Osteocyte (in vitro differentiated cells): ENCODE measurements around the gene GALNS. TPM values are rescaled to one million over a fixed set of nuclear protein-coding genes. Genes with fewer than 3 reads are reported as not detected.

Experiments used
- DNase-seq: peaks from one replicate; pipeline ENCODE4 v3.0.0; 2021; ENCODE audit warnings: mixed read lengths; ENCODE audit not compliant: unreplicated experiment; ENCODE audit errors: extremely low spot score
- H3K27ac Mint-ChIP-seq: one replicate; pipeline ENCODE4 v1.8.0; 2021; ENCODE audit warnings: mild to moderate bottlenecking, mixed read lengths; ENCODE audit not compliant: unreplicated experiment
- H3K27me3 Mint-ChIP-seq: one replicate; pipeline ENCODE4 v1.8.0; 2021; ENCODE audit warnings: mixed read lengths; ENCODE audit not compliant: unreplicated experiment
- H3K36me3 Mint-ChIP-seq: one replicate; pipeline ENCODE4 v1.8.0; 2021; ENCODE audit warnings: mixed read lengths; ENCODE audit not compliant: unreplicated experiment
- H3K4me1 Mint-ChIP-seq: one replicate; pipeline ENCODE4 v1.8.0; 2021; ENCODE audit warnings: mixed read lengths; ENCODE audit not compliant: unreplicated experiment
- H3K4me3 Mint-ChIP-seq: one replicate; pipeline ENCODE4 v1.8.0; 2021; ENCODE audit warnings: mild to moderate bottlenecking, moderate library complexity, mixed read lengths; ENCODE audit not compliant: unreplicated experiment
- H3K9me3 Mint-ChIP-seq: one replicate; pipeline ENCODE4 v1.8.0; 2021; ENCODE audit warnings: mixed read lengths; ENCODE audit not compliant: unreplicated experiment
- total RNA-seq: library from RNA; stranded (reverse); gene quantifications from 2 replicates; pipeline ENCODE4 v1.2.1, GENCODE V29; 2021
- TF ChIP-seq, protein P1 (sequence below): fragments of 200-600 bp; sonication (generic); IDR thresholded peaks from 2 replicates; pipeline ENCODE4 v1.5.0; 2021; ENCODE audit warnings: antibody characterized with exemption, mild to moderate bottlenecking, moderate library complexity

The GALNS gene
- total RNA-seq, 1 donor from 2014 or later: 47.0 TPM

GRCh38 chr16:88798073-88798472 lies 58.7 kb downstream of the GALNS start:
- TF ChIP-seq, protein P1, sequence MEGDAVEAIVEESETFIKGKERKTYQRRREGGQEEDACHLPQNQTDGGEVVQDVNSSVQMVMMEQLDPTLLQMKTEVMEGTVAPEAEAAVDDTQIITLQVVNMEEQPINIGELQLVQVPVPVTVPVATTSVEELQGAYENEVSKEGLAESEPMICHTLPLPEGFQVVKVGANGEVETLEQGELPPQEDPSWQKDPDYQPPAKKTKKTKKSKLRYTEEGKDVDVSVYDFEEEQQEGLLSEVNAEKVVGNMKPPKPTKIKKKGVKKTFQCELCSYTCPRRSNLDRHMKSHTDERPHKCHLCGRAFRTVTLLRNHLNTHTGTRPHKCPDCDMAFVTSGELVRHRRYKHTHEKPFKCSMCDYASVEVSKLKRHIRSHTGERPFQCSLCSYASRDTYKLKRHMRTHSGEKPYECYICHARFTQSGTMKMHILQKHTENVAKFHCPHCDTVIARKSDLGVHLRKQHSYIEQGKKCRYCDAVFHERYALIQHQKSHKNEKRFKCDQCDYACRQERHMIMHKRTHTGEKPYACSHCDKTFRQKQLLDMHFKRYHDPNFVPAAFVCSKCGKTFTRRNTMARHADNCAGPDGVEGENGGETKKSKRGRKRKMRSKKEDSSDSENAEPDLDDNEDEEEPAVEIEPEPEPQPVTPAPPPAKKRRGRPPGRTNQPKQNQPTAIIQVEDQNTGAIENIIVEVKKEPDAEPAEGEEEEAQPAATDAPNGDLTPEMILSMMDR: no peak

GRCh38 chr16:88796278-88796677 lies 60.5 kb downstream of the GALNS start:
- Mint-ChIP-seq H3K9me3 (no peaks in the 10 kb centered on the region), H3K27ac (no peak overlapping the region), H3K4me1 (peaks cover 15% of the 10 kb centered on the region), H3K36me3 (no peaks in the 10 kb centered on the region), H3K4me3 (no peak overlapping the region), H3K27me3 (no peaks in the 10 kb centered on the region)
- TF ChIP-seq, protein P1: no peak
- DNase-seq: no peak

More at GRCh38 chr16:88798073-88798472, 58.7 kb downstream of the GALNS start:
- no peak overlapping the region for H3K4me3 Mint-ChIP-seq
- no peaks in the 10 kb centered on the region for H3K36me3 Mint-ChIP-seq
- no peak for DNase-seq
- H3K9me3 Mint-ChIP-seq: no peaks in the 10 kb centered on the region
- no peak overlapping the region for H3K27ac Mint-ChIP-seq
- peaks cover 3% of the 10 kb centered on the region for H3K4me1 Mint-ChIP-seq
- no peaks in the 10 kb centered on the region for H3K27me3 Mint-ChIP-seq

DNA sequence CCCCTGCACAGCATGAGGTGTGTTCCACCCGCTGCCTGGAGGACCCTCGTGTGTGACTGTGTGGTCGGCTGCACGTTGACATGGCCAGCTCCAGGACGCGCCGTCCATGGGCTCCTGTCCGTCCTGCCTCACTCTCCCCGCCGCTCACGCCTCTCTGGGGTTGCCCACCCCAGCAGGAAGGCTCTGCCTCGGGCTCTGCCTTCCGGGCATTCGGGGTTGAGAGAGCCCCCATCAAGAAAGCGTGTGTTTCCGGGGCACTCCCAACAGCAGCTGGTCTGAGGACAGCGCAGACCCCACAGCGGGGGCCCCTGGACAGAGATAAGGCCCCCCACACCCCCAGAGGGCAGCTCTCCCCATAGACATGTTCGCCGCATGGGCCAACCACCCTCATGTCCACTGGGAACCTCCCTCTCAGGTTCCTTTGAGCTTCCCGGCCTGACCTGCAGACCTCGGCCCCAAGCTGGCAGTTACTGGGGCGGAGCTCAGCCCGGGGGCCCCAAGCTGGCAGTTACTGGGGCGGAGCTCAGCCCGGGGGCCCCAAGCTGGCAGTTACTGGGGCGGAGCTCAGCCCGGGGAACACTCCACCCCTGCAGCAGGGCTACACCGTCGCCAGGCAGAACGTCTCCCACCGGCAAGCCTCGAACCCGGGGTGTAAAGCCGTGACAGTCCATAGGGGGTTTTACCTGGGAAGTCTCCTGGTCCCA lies 63.3 kb downstream of the GALNS start:
- TF ChIP-seq, protein P1: no peak
- Mint-ChIP-seq H3K27me3 (no peaks in the 10 kb centered on the region), H3K27ac (no peak overlapping the region), H3K4me1 (peaks cover 18% of the 10 kb centered on the region), H3K9me3 (no peaks in the 10 kb centered on the region), H3K36me3 (no peaks in the 10 kb centered on the region), H3K4me3 (no peak overlapping the region)
- no peak for DNase-seq

- no peak for DNase-seq
- Mint-ChIP-seq H3K27me3 (no peaks in the 10 kb centered on the region), H3K4me1 (peaks cover 18% of the 10 kb centered on the region), H3K36me3 (no peaks in the 10 kb centered on the region), H3K4me3 (no peak overlapping the region), H3K27ac (no peak overlapping the region), H3K9me3 (no peaks in the 10 kb centered on the region)
- TF ChIP-seq, protein P1: no peak
These were observed 64.0 kb downstream of the GALNS start for GRCh38 chr16:88792668-88793250.

- no peaks in the 10 kb centered on the region for H3K36me3 Mint-ChIP-seq
- H3K4me1 Mint-ChIP-seq: peaks cover 18% of the 10 kb centered on the region
- H3K27ac Mint-ChIP-seq: no peak overlapping the region
- H3K4me3 Mint-ChIP-seq: no peak overlapping the region
- DNase-seq: no peak
- TF ChIP-seq, protein P1: no peak
- no peaks in the 10 kb centered on the region for H3K9me3 Mint-ChIP-seq
- no peaks in the 10 kb centered on the region for H3K27me3 Mint-ChIP-seq
These were observed 64.6 kb downstream of the GALNS start for GRCh38 chr16:88792078-88792550.
